Neural cell (in vitro differentiated cells): ENCODE data around the gene HMGCL. TPM values are rescaled to one million over a fixed set of nuclear protein-coding genes. Genes with fewer than 3 reads are reported as not detected.

Experiments used
- H2AFZ ChIP-seq: fragments of 200-600, 300-800 bp; sonication (generic), shearing (Covaris generic); 2 replicates; pipeline ENCODE4 v1.6.0; 2014; ENCODE audit warnings: low read depth, mild to moderate bottlenecking, antibody characterized with exemption, low read length, moderate library complexity
- H3F3A ChIP-seq: fragments of 200-600 bp; shearing (Covaris generic); 2 replicates; pipeline ENCODE4 v1.6.1; 2016; ENCODE audit warnings: mild to moderate bottlenecking, moderate library complexity, mixed read lengths, antibody characterized with exemption, low read length; ENCODE audit not compliant: insufficient read depth, poor library complexity, severe bottlenecking
- H3K27ac ChIP-seq: fragments of 200-600, 300-800 bp; sonication (generic), shearing (Covaris generic); 2 replicates; pipeline ENCODE4 v1.5.1; 2014; ENCODE audit warnings: mild to moderate bottlenecking, low read length, moderate library complexity
- H3K27me3 ChIP-seq: fragments of 300-800, 200-600 bp; sonication (generic), shearing (Covaris generic); 2 replicates; pipeline ENCODE4 v1.6.0; 2014; ENCODE audit warnings: mild to moderate bottlenecking, low read depth, low read length, moderate library complexity; ENCODE audit not compliant: insufficient read depth
- H3K36me3 ChIP-seq: fragments of 300-800, 200-600 bp; sonication (generic), shearing (Covaris generic); 2 replicates; pipeline ENCODE4 v1.5.1; 2014; ENCODE audit warnings: mild to moderate bottlenecking, antibody characterized with exemption, low read length, moderate library complexity; ENCODE audit not compliant: insufficient read depth
- H3K4me2 ChIP-seq: fragments of 300-800, 200-600 bp; sonication (generic), shearing (Covaris generic); 2 replicates; pipeline ENCODE4 v1.6.0; 2014; ENCODE audit warnings: mild to moderate bottlenecking, low read length
- H3K4me3 ChIP-seq: fragments of 300-800, 200-600 bp; sonication (generic), shearing (Covaris generic); 2 replicates; pipeline ENCODE4 v1.5.1; 2014; ENCODE audit warnings: mild to moderate bottlenecking, low read length, moderate library complexity
- H3K79me2 ChIP-seq: fragments of 200-600 bp; shearing (Covaris generic); replicated peaks from 2 replicates; pipeline ENCODE4 v1.6.0; 2014; ENCODE audit warnings: mild to moderate bottlenecking, low read length, moderate library complexity; ENCODE audit not compliant: insufficient read depth
- H3K9ac ChIP-seq: fragments of 300-800, 200-600 bp; sonication (generic), shearing (Covaris generic); 2 replicates; pipeline ENCODE4 v1.6.1; 2016; ENCODE audit warnings: mild to moderate bottlenecking, low read length, mixed read lengths
- H3K9me2 ChIP-seq: fragments of 200-600 bp; shearing (Covaris generic); 2 replicates; pipeline ENCODE4 v1.6.1; 2016; ENCODE audit warnings: mild to moderate bottlenecking, low read length, mixed read lengths; ENCODE audit not compliant: insufficient read depth
- H3K9me3 ChIP-seq: fragments of 200-600, 300-800 bp; sonication (generic), shearing (Covaris generic); 2 replicates; pipeline ENCODE4 v1.6.1; 2016; ENCODE audit warnings: mild to moderate bottlenecking, mixed run types, low read length, moderate library complexity, mixed read lengths
- H4K20me1 ChIP-seq: fragments of 200-600 bp; shearing (Covaris generic); 2 replicates; pipeline ENCODE4 v1.6.1; 2016; ENCODE audit warnings: mild to moderate bottlenecking, mixed run types; ENCODE audit not compliant: insufficient read depth
- CTCF ChIP-seq: fragments of 450-650 bp; IDR thresholded peaks from 2 replicates; pipeline ENCODE4 v1.5.1; 2014; ENCODE audit warnings: antibody characterized with exemption, mild to moderate bottlenecking, moderate library complexity; ENCODE audit not compliant: poor library complexity, severe bottlenecking
- EP300 ChIP-seq: fragments of 450-650 bp; conservative IDR thresholded peaks from 2 replicates; pipeline ENCODE4 v1.6.1; 2014; ENCODE audit warnings: antibody characterized with exemption, mild to moderate bottlenecking, moderate library complexity; ENCODE audit not compliant: poor library complexity, severe bottlenecking
- EZH2 ChIP-seq: fragments of 200-600, 300-800 bp; shearing (Covaris generic), sonication (generic); IDR thresholded peaks from 2 replicates; pipeline ENCODE4 v1.6.1; 2014; ENCODE audit warnings: antibody characterized with exemption, low read length, borderline replicate concordance, mild to moderate bottlenecking; ENCODE audit not compliant: insufficient read depth, poor library complexity, severe bottlenecking
- MXI1 ChIP-seq: fragments of 450-650 bp; conservative IDR thresholded peaks from 2 replicates; pipeline ENCODE4 v1.6.1; 2014; ENCODE audit warnings: antibody characterized with exemption, mild to moderate bottlenecking; ENCODE audit not compliant: poor library complexity, severe bottlenecking
- POLR2AphosphoS5 ChIP-seq: IDR thresholded peaks from 2 replicates; pipeline ENCODE4 v1.6.1; 2012
- RAD21 ChIP-seq: fragments of 450-650 bp; conservative IDR thresholded peaks from 2 replicates; pipeline ENCODE4 v1.6.1; 2014; ENCODE audit warnings: antibody characterized with exemption, mild to moderate bottlenecking, moderate library complexity
- REST ChIP-seq: IDR thresholded peaks from 2 replicates; pipeline ENCODE4 v1.6.1; 2012; ENCODE audit warnings: borderline replicate concordance
- SMC3 ChIP-seq: fragments of 450-650 bp; conservative IDR thresholded peaks from 2 replicates; pipeline ENCODE4 v1.6.1; 2014; ENCODE audit warnings: antibody characterized with exemption, mild to moderate bottlenecking, moderate library complexity; ENCODE audit not compliant: poor library complexity
- TAF1 ChIP-seq: IDR thresholded peaks from 2 replicates; pipeline ENCODE4 v1.6.1; 2012; ENCODE audit warnings: low read depth
- polyA plus RNA-seq: library from polyadenylated mRNA; depleted of rRNA; stranded (reverse); fragments of >200 nt; gene quantifications from 2 replicates; pipeline ENCODE4 v1.2.3, GENCODE V29; 2014

The HMGCL gene
- polyA plus RNA-seq, 1 donor from 2014 or later: 27.6 TPM

- Histone ChIP-seq H3K9ac (no peak overlapping the region), H3K36me3 (peaks cover 5% of the 10 kb centered on the region), H3K9me2 (no peaks in the 10 kb centered on the region), H3K4me2 (no peak overlapping the region), H3K27ac (no peak overlapping the region), H3K9me3 (no peaks in the 10 kb centered on the region), H2AFZ (no peak overlapping the region), H3K79me2 (no peaks in the 10 kb centered on the region), H3K4me3 (no peak overlapping the region), H3F3A (no peaks in the 10 kb centered on the region), H4K20me1 (no peaks in the 10 kb centered on the region), H3K27me3 (peaks cover 3% of the 10 kb centered on the region)
- TF ChIP-seq CTCF: no peak
- TF ChIP-seq SMC3: no peak
- no peak for TF ChIP-seq MXI1
- TF ChIP-seq EZH2: no peak
- TF ChIP-seq POLR2AphosphoS5: no peak
- TF ChIP-seq TAF1: no peak
- no peak for TF ChIP-seq EP300
- no peak for TF ChIP-seq RAD21
- no peak for TF ChIP-seq REST
Observed at GRCh38 chr1:23843644-23844043, 18.4 kb upstream of the HMGCL start.

GRCh38 chr1:23838401-23838866, 13.2 kb upstream of the HMGCL start:
- no peak for TF ChIP-seq EZH2
- TF ChIP-seq CTCF: no peak
- TF ChIP-seq POLR2AphosphoS5: no peak
- no peak for TF ChIP-seq TAF1
- TF ChIP-seq RAD21: no peak
- no peak for TF ChIP-seq SMC3
- TF ChIP-seq MXI1: no peak
- no peak for TF ChIP-seq EP300
- no peak for TF ChIP-seq REST
- Histone ChIP-seq H2AFZ (no peak overlapping the region), H3K4me2 (no peak overlapping the region), H4K20me1 (no peaks in the 10 kb centered on the region), H3K9me2 (no peaks in the 10 kb centered on the region), H3K4me3 (peak overlapping the region; percentile 44), H3K27me3 (peaks cover 23% of the 10 kb centered on the region), H3F3A (no peaks in the 10 kb centered on the region), H3K9me3 (no peaks in the 10 kb centered on the region), H3K79me2 (no peaks in the 10 kb centered on the region), H3K9ac (no peak overlapping the region), H3K36me3 (no peaks in the 10 kb centered on the region), H3K27ac (no peak overlapping the region)
